Activated CD4-positive, CD25-positive, alpha-beta regulatory T cell treated with anti-CD3 and anti-CD28 coated beads, Interleukin-2, amount 50 U/mL, for 16 hours (primary cell): ENCODE results near the gene UBE2J2.
"Not testable (repeated sequence)": the region's sequence is repeated elsewhere in the genome, so short reads cannot be mapped to it uniquely, and the experiment has no call there.

Experiments
- DNase-seq: peaks from one replicate; pipeline ENCODE4 v3.0.0-alpha.2; 2020; ENCODE audit warnings: low read depth, low spot score

Gene UBE2J2

GRCh38 chr1:1273512-1274298, at the start of gene UBE2J2:
Gene UBE2J2, minus strand, starts transcription at chr1:1273854. Its CDS starts 5,862 bp downstream, at chr1:1267992.
- DNase-seq: peak; percentile 85

- no peak for DNase-seq
Observed at GRCh38 chr1:1322952-1323351, 49.3 kb upstream of the UBE2J2 start.

- no peak for DNase-seq
Observed at GRCh38 chr1:1322418-1322817, 48.8 kb upstream of the UBE2J2 start.

GRCh38 chr1:1321477-1321876, 47.8 kb upstream of the UBE2J2 start:
- DNase-seq: no peak

- no peak for DNase-seq
Observed at GRCh38 chr1:1320666-1321448, 47.2 kb upstream of the UBE2J2 start.

- no peak for DNase-seq
Observed at GRCh38 chr1:1319646-1319941, 45.9 kb upstream of the UBE2J2 start.

- DNase-seq: no peak
Observed at GRCh38 chr1:1318777-1319645, 45.4 kb upstream of the UBE2J2 start.

- no peak for DNase-seq
Observed at GRCh38 chr1:1318131-1318652, 44.5 kb upstream of the UBE2J2 start.

GRCh38 chr1:1317420-1317819, 43.8 kb upstream of the UBE2J2 start:
- DNase-seq: no peak

GRCh38 chr1:1316199-1316598, 42.5 kb upstream of the UBE2J2 start:
- DNase-seq: not testable (repeated sequence)

GRCh38 chr1:1315435-1315954, 41.8 kb upstream of the UBE2J2 start:
- DNase-seq: no peak

- DNase-seq: no peak
Observed at GRCh38 chr1:1314678-1315335, 41.2 kb upstream of the UBE2J2 start.

- no peak for DNase-seq
Observed at GRCh38 chr1:1314237-1314586, 40.6 kb upstream of the UBE2J2 start.

GRCh38 chr1:1313500-1314236, 40.0 kb upstream of the UBE2J2 start:
- DNase-seq: no peak

GRCh38 chr1:1312450-1313314, 39.0 kb upstream of the UBE2J2 start:
- DNase-seq: no peak

- DNase-seq: no peak
Observed at GRCh38 chr1:1311107-1312104, 37.8 kb upstream of the UBE2J2 start.

- DNase-seq: no peak
Observed at GRCh38 chr1:1310476-1311053, 36.9 kb upstream of the UBE2J2 start.

- no peak for DNase-seq
Observed at GRCh38 chr1:1310109-1310385, 36.4 kb upstream of the UBE2J2 start.
